H7 (cell line): Measurements from ENCODE around the gene ABHD4. TPM values are rescaled to one million over a fixed set of nuclear protein-coding genes. Genes with fewer than 3 reads are reported as not detected.
A peak's percentile ranks its signal among the peaks of the same experiment; 100 is the strongest.
"Not testable (repeated sequence)": the region's sequence is repeated elsewhere in the genome, so short reads cannot be mapped to it uniquely, and the experiment has no call there.

Experiments
- DNase-seq: peaks from one replicate; pipeline ENCODE4 v3.0.0; 2012
- H3K27me3 ChIP-seq: 2 replicates; pipeline ENCODE4 v1.6.0; 2011; ENCODE audit warnings: mild to moderate bottlenecking, low read length; ENCODE audit not compliant: control insufficient read depth, insufficient read depth
- H3K36me3 ChIP-seq: replicated peaks from 2 replicates; pipeline ENCODE4 v1.5.1; 2011; ENCODE audit warnings: low read length; ENCODE audit not compliant: control insufficient read depth, insufficient read depth
- H3K4me3 ChIP-seq: 2 replicates; pipeline ENCODE4 v1.5.1; 2011; ENCODE audit warnings: low read depth, mild to moderate bottlenecking, control low read depth, low read length, moderate library complexity; ENCODE audit not compliant: insufficient read depth
- total RNA-seq: library from RNA; depleted of rRNA; stranded (reverse); fragments of >200 nt; shearing (Covaris generic); gene quantifications from 2 replicates; pipeline ENCODE4 v1.2.3, GENCODE V29; 2014

Gene ABHD4
- total RNA-seq, 1 experiment from 2014 or later, result 29.6 TPM

DNA sequence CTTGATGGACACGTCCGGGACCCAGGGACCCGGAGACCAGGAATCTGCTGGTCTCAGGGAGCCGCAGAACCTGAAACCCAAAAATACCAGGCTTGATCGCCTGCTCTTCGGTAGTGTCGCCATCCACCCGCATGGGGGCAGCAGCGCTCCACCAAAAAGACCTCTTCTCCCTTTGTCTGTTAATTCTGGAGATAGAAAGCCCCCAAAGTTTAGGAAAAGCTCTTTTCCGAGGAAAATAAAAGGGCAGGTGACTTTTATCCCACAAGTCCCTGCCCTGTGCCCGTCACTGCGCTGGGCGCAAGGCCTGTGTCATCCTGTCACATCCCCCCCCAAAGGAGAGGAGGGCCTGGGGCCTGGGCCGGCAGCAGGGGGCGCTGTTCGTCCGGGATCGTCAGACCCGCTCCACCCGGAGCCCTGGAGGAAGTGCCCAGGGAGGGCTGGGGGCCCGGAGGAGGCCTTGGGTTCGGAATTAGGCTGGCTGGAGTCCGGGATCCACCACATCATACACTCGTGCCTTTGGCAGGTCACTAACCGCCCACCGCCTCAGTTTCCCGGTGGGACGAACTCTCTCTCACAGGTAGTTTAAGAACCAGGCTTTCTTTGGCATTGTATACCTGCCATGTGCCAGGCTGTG lies 41.0 kb upstream of the ABHD4 start:
- peak; percentile 96 for DNase-seq
- H3K4me3 ChIP-seq, result no peak overlapping the region
- no peaks in the 10 kb centered on the region for H3K27me3 ChIP-seq
- no peaks in the 10 kb centered on the region for H3K36me3 ChIP-seq

GRCh38 chr14:22557846-22558220 lies 40.3 kb upstream of the ABHD4 start:
- Histone ChIP-seq H3K4me3 (no peak overlapping the region), H3K36me3 (no peaks in the 10 kb centered on the region), H3K27me3 (no peaks in the 10 kb centered on the region)
- DNase-seq, result no peak

GRCh38 chr14:22558221-22558913 lies 39.7 kb upstream of the ABHD4 start:
- no peaks in the 10 kb centered on the region for H3K27me3 ChIP-seq
- peak; percentile 57 for DNase-seq
- no peak overlapping the region for H3K4me3 ChIP-seq
- H3K36me3 ChIP-seq, result no peaks in the 10 kb centered on the region

DNA sequence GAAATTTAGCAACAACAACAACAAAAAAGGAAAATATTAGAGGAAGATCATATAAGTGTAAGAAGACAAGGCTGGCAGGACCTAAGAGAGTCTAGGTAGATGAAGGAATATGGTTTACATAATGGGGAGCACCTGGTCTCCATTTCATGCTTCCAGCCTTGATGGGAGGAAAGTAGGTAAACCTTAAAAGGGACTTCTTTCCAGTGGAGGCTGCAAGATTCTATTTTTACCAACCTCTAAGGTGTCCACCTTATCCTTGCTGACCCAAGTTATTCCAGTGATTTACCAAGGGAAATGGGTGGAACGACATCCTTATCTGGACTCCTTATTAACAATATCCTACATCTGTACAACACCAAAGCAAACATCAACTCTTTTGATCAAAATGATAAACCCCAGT lies 39.1 kb upstream of the ABHD4 start:
- Histone ChIP-seq H3K4me3 (no peak overlapping the region), H3K27me3 (no peaks in the 10 kb centered on the region), H3K36me3 (no peaks in the 10 kb centered on the region)
- no peak for DNase-seq

DNA sequence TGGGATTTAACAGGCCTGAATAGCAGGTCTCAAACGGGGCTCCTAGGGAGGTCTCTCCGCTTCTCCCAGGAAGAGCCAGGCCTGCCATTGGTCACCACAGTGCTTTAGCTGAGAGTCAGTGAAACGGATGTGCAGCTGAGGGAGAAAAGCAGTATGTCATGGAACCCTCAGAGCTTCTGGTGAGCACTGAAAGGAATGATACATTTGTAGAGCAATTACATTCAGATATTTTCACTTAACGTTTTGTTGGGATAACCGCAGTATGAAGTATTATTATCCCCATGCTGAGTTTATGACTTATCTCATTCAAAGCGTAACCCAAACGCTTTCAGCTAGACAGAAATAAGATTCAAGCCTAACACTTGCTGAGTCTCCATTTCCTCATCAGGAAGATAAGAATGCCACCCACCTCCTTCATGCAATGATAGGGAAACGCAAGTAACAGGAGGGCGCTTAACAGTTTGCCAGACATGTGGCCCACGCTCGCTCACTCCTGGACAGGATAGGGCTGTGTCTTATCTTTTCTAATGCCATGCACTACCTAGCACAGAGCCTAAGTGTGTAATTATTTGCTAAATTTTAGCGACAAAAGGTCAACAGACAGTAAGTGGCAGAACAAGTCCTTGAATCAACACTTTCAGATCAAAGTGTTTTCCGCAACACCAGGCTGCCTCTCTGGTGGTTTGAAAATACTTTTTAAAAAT lies 37.3 kb upstream of the ABHD4 start:
- Histone ChIP-seq H3K36me3 (peaks cover 4% of the 10 kb centered on the region), H3K4me3 (no peak overlapping the region), H3K27me3 (no peaks in the 10 kb centered on the region)
- no peak for DNase-seq

- no peak for DNase-seq
- H3K27me3 ChIP-seq, result no peaks in the 10 kb centered on the region
- peaks cover 4% of the 10 kb centered on the region for H3K36me3 ChIP-seq
- no peak overlapping the region for H3K4me3 ChIP-seq
Measured at GRCh38 chr14:22561366-22561660, 36.8 kb upstream of the ABHD4 start.

DNA sequence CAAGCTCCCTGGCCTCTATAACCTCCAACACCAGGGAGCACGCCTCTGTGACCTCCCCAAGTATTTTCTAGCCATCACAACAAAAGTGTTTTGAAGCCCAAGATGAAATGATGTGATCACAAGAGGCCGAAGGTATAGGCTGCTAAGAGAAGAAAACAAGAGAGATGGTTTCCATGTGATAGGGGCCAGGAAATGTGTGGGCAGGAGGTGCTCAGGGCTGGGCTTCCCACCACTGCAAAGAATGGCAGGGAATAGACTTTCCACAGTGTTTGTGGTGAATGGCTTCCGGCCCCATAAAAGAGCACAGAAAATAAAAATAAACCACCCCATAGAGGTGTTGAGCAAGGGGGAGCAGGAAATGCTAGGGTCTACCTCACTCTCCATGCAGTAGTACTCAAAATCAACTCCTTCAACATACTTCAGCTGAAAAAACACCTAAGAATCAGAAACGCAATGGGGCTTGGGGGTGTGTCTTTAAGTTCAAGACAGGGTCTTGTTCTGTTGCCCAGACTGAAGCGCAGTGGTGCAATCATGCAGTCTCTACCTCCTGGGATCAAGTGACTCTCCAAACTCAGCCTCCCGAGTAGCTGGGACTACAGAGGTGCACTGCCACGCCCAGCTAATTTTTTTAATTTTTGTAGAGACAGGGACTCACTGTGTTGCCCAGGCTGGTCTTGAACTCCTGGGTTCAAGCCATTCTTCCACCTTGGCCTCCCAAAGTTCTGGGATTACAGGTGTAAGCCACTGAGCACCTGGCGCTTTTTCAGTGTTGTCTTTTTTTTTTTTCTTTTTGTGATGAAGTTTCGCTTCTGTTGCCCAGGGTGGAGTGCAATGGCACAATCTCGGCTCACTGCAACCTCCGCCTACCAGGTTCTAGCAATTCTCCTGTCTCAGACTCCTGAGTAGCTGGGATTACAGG lies 36.2 kb upstream of the ABHD4 start:
- Histone ChIP-seq H3K27me3 (no peaks in the 10 kb centered on the region), H3K4me3 (no peak overlapping the region), H3K36me3 (peaks cover 4% of the 10 kb centered on the region)
- no peak for DNase-seq

DNA sequence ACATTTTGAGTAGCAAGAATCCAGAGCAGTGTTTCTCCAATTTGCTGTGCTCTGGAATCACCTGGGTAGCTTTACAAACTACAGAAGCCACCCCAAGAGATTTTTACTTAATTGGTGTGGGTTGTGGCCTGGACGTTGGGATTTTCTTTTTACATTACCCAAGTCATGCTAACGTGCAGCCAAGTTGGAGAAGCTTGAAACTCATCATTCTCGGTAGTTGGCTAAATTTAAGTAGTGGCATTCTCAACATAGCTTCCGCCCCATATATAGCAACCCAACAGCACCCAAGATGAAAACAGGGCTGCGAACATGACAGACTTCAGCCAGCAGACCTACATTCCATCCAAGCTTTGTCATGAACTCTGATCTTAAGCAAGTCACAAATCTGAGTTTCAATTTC lies 34.1 kb upstream of the ABHD4 start:
- Histone ChIP-seq H3K36me3 (peaks cover 4% of the 10 kb centered on the region), H3K27me3 (no peaks in the 10 kb centered on the region), H3K4me3 (no peak overlapping the region)
- no peak for DNase-seq

DNA sequence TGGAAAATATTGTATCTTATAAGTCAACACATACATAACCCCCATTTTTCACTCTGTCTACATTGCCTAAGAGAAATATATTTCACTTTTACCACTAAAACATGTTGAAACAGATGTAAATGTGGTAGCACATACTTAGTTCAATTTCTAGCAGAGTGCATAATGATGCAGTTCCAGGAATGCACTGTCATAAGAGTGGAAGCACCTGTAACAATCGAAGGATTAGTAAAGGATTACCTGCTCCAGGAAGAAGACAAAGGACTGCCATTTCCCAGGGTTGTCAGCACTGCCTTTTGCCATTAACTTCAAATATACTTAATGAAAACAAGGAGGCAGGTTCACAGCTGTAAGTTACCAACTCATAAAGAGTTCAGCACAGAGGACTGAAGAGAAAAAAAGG lies 33.6 kb upstream of the ABHD4 start:
- H3K36me3 ChIP-seq, result peaks cover 6% of the 10 kb centered on the region

GRCh38 chr14:22565391-22565945 lies 32.6 kb upstream of the ABHD4 start:
- no peaks in the 10 kb centered on the region for H3K27me3 ChIP-seq
- DNase-seq, result no peak
- no peak overlapping the region for H3K4me3 ChIP-seq
- peaks cover 6% of the 10 kb centered on the region for H3K36me3 ChIP-seq

More for the DNA sequence above, 33.6 kb upstream of the ABHD4 start:
- Histone ChIP-seq H3K4me3 (no peak overlapping the region), H3K27me3 (no peaks in the 10 kb centered on the region)
- no peak for DNase-seq

GRCh38 chr14:22566266-22566665 lies 31.8 kb upstream of the ABHD4 start:
- not testable (repeated sequence) for H3K27me3 ChIP-seq, H3K4me3 ChIP-seq, H3K36me3 ChIP-seq, DNase-seq

DNA sequence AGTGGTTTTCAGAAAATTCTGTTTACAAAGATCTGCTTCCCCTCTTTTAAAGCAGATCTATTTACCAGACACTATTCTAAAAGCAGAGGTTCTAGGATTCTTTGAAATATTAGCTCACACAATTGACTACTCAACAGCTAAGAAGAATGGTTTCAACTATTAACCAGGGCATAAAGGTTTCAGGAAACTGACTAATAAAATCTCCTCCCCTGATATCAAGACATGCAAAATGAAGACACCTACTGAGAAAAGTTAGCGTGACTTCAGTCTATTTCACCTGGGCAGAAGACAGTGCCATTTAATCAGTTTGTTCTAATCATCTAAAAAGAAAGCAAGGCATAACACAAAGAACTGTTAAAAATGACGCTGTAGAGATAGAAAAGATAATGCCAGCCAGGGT lies 31.3 kb upstream of the ABHD4 start:
- no peak overlapping the region for H3K4me3 ChIP-seq
- H3K36me3 ChIP-seq, result peaks cover 6% of the 10 kb centered on the region
- H3K27me3 ChIP-seq, result no peaks in the 10 kb centered on the region
- no peak for DNase-seq

GRCh38 chr14:22567437-22567836 lies 30.7 kb upstream of the ABHD4 start:
- no peak for DNase-seq
- H3K27me3 ChIP-seq, result no peaks in the 10 kb centered on the region
- no peak overlapping the region for H3K4me3 ChIP-seq
- H3K36me3 ChIP-seq, result peaks cover 6% of the 10 kb centered on the region

GRCh38 chr14:22569106-22569736 lies 28.9 kb upstream of the ABHD4 start:
- Histone ChIP-seq H3K36me3 (peaks cover 12% of the 10 kb centered on the region), H3K27me3 (no peaks in the 10 kb centered on the region), H3K4me3 (no peak overlapping the region)
- DNase-seq, result no peak
